SK-N-SH (cell line): Measurements from ENCODE around the gene RPS17. TPM values are rescaled to one million over a fixed set of nuclear protein-coding genes. Genes with fewer than 3 reads are reported as not detected.

Experiments used
- polyA plus RNA-seq, 3 experiments: library from polyadenylated mRNA; depleted of rRNA; stranded (reverse); fragments of >200 nt; gene quantifications; 2 replicates each; pipeline ENCODE4 v1.2.3, GENCODE V29; 2012

RPS17 gene
- polyA plus RNA-seq, 1 of the 3 experiments (the other 2 are of a cell fraction), result 9,168 TPM

Other genes starting within 250 kb of the RPS17 start
- 0.10 and 0.18 TPM in 2 replicates for gene GOLGA6L10, start 191.0 kb downstream of the RPS17 start, polyA plus RNA-seq (2012; rRNA removed)
- 7.3 and 7.4 TPM in 2 replicates for gene GOLGA6L9, start 110.6 kb downstream of the RPS17 start, polyA plus RNA-seq (2012; rRNA removed)
- gene CPEB1, start 106.9 kb upstream of the RPS17 start, polyA plus RNA-seq (2012; rRNA removed), result 2.6 and 3.1 TPM in 2 replicates
- gene AP3B2, start 169.4 kb upstream of the RPS17 start, polyA plus RNA-seq (2012; rRNA removed), result 0.77 and 1.8 TPM in 2 replicates